T-cell (primary cell): ENCODE measurements around the gene SUSD1. TPM values are rescaled to one million over a fixed set of nuclear protein-coding genes. Genes with fewer than 3 reads are reported as not detected.

Experiments
- ATAC-seq, 4 experiments: fragments of 200-7000 bp in 3 of 4; fragments of 150-1000 bp in 1 of 4; cut with Tn5 transposase; replicated peaks in 1 of 4; 1 replicate in 3 of 4; 2 replicates in 1 of 4; pipeline ENCODE4 v1.10.0; 2021; ENCODE audit warnings: moderate library complexity in 3 of 4, mild to moderate bottlenecking in 2 of 4, moderate number of reproducible peaks in 1 of 4
- CTCF ChIA-PET, 2 donors: fragments of 300-600 bp; sonication (Branson Sonifier 250); formaldehyde crosslinking; loops; one replicate each; lab custom pipeline; 2022; ENCODE audit warnings: antibody characterized with exemption in 2 of 2; lab: Charles Lee
- POLR2A ChIA-PET, 2 donors: fragments of 300-600 bp; sonication (Branson Sonifier 250); formaldehyde crosslinking; loops; one replicate each; lab custom pipeline; 2022; ENCODE audit warnings: antibody characterized with exemption in 2 of 2; lab: Charles Lee
- DNase-seq, 35 experiments: peaks; one replicate each; pipeline versions ENCODE4 v3.0.0 to v3.0.0-alpha.2; 2013 to 2023
- H3K27ac ChIP-seq: one replicate; pipeline ENCODE4 v1.5.1; 2013; ENCODE audit warnings: low read length
- H3K27me3 ChIP-seq, 2 experiments: replicated peaks in 1 of 2; 1 replicate in 1 of 2; 2 replicates in 1 of 2; pipeline versions ENCODE4 v1.6.1 to v1.7.0; 2013; ENCODE audit warnings: low read length in 1 of 2, mixed read lengths in 1 of 2; ENCODE audit not compliant: control insufficient read depth in 2 of 2, insufficient read depth in 2 of 2; ENCODE audit errors: extremely low read depth in 1 of 2
- H3K36me3 ChIP-seq, 2 donors: 1 replicate in 1 of 2; 2 replicates in 1 of 2; pipeline versions ENCODE4 v1.6.1 to v1.7.0; 2013; ENCODE audit warnings: low read length in 1 of 2; ENCODE audit not compliant: control insufficient read depth in 2 of 2, insufficient read depth in 1 of 2; ENCODE audit errors: extremely low read depth in 1 of 2
- H3K4me1 ChIP-seq, 2 experiments: 1 replicate in 1 of 2; 2 replicates in 1 of 2; pipeline versions ENCODE4 v1.6.1 to v1.7.0; 2013; ENCODE audit warnings: low read length in 2 of 2, mixed read lengths in 1 of 2; ENCODE audit not compliant: insufficient read depth in 2 of 2, control insufficient read depth in 1 of 2; ENCODE audit errors: extremely low read depth in 1 of 2
- H3K4me3 ChIP-seq, 2 donors: 1 replicate in 1 of 2; 2 replicates in 1 of 2; pipeline versions ENCODE4 v1.5.1 to v1.7.0; 2013; ENCODE audit warnings: mild to moderate bottlenecking in 2 of 2, low read length in 1 of 2, moderate library complexity in 1 of 2; ENCODE audit not compliant: control insufficient read depth in 1 of 2; ENCODE audit errors: extremely low read depth in 1 of 2
- H3K9me3 ChIP-seq: 2 replicates; pipeline ENCODE4 v1.7.0; 2013
- H3K27ac Mint-ChIP-seq, 2 donors: one replicate each; pipeline ENCODE4 v1.8.0; 2020 to 2021; ENCODE audit warnings: mild to moderate bottlenecking in 2 of 2, mixed read lengths in 2 of 2
- H3K27me3 Mint-ChIP-seq, 2 donors: one replicate each; pipeline ENCODE4 v1.8.0; 2021 to 2022; ENCODE audit warnings: mixed read lengths in 2 of 2
- H3K36me3 Mint-ChIP-seq: one replicate; pipeline ENCODE4 v1.8.0; 2021; ENCODE audit warnings: mixed read lengths
- H3K4me1 Mint-ChIP-seq, 3 donors: one replicate each; pipeline ENCODE4 v1.8.0; 2020 to 2022; ENCODE audit warnings: mixed read lengths in 3 of 3, mild to moderate bottlenecking in 1 of 3
- H3K4me3 Mint-ChIP-seq, 3 donors: one replicate each; pipeline ENCODE4 v1.8.0; 2020 to 2022; ENCODE audit warnings: mild to moderate bottlenecking in 3 of 3, mixed read lengths in 3 of 3, moderate library complexity in 3 of 3
- H3K9me3 Mint-ChIP-seq, 3 donors: one replicate each; pipeline ENCODE4 v1.8.0; 2020 to 2022; ENCODE audit warnings: mixed read lengths in 3 of 3
- WGBS: methylation state at CpG from one replicate; pipeline ENCODE4 v1.1.5; 2013; ENCODE audit warnings: missing lambda C conversion rate; ENCODE audit not compliant: insufficient coverage; 5-methylcytosine and 5-hydroxymethylcytosine counted together
- total RNA-seq, 35 experiments: library from RNA in 6 of 35; stranded (reverse) in 6 of 35; fragments of 120-200 nt in 1 of 35; gene quantifications; one replicate each; pipeline versions ENCODE4 v1.2.1 to v1.2.4 and lab custom pipeline; 2013 to 2026

The SUSD1 gene
- total RNA-seq, 5 donors from 2014 or later (not counting 1 experiment from before 2014, with no cell fraction given): 5.6 to 17.5 (median 7.9) TPM

- no peak overlapping the region for H3K4me3 Mint-ChIP-seq
- H3K4me1 Mint-ChIP-seq: no peaks in the 10 kb centered on the region
- Histone ChIP-seq H3K4me3 (no peak overlapping the region), H3K9me3 (no peaks in the 10 kb centered on the region), H3K27ac (no peak overlapping the region), H3K27me3 (no peaks in the 10 kb centered on the region), H3K36me3 (peaks cover 0 to 5% of the 10 kb centered on the region in 2 donors), H3K4me1 (no peaks in the 10 kb centered on the region)
- peaks cover 46% of the 10 kb centered on the region for H3K36me3 Mint-ChIP-seq
- H3K27ac Mint-ChIP-seq: no peak overlapping the region
- WGBS: no CpG with 5 or more reads among the region's 1 CpG
- H3K27me3 Mint-ChIP-seq: no peaks in the 10 kb centered on the region
- ChIA-PET CTCF (no interaction called here), POLR2A (no interaction called here)
- H3K9me3 Mint-ChIP-seq: no peaks in the 10 kb centered on the region
- ATAC-seq (no peak), DNase-seq (no peak)
Measured at GRCh38 chr9:112125951-112126388, 49.1 kb downstream of the SUSD1 start.

GRCh38 chr9:112124156-112124555 lies 50.9 kb downstream of the SUSD1 start:
- DNase-seq (no peak), ATAC-seq (no peak)
- Mint-ChIP-seq H3K9me3 (no peaks in the 10 kb centered on the region), H3K4me1 (no peaks in the 10 kb centered on the region), H3K27me3 (no peaks in the 10 kb centered on the region), H3K4me3 (no peak overlapping the region), H3K27ac (no peak overlapping the region), H3K36me3 (peaks cover 56% of the 10 kb centered on the region)
- H3K4me3 ChIP-seq: no peak overlapping the region
- H3K36me3 ChIP-seq: peaks cover 0 to 6% of the 10 kb centered on the region in 2 donors
- no peak overlapping the region for H3K27ac ChIP-seq
- H3K9me3 ChIP-seq: no peaks in the 10 kb centered on the region
- ChIA-PET POLR2A (no interaction called here), CTCF (interaction anchor here in 1 of 2 donors (0.6 kb wide), 1 partner anchor 9 kb away, joined by 4 read pairs; no protein-coding TSS in a partner anchor)
- WGBS: 100% methylated on average over 3 of the region's 5 CpGs
- H3K27me3 ChIP-seq: no peaks in the 10 kb centered on the region
- H3K4me1 ChIP-seq: no peaks in the 10 kb centered on the region

GRCh38 chr9:112121633-112122032 lies 53.5 kb downstream of the SUSD1 start:
- Histone ChIP-seq H3K27ac (no peak overlapping the region), H3K4me3 (no peak overlapping the region), H3K9me3 (no peaks in the 10 kb centered on the region), H3K36me3 (peaks cover 0 to 6% of the 10 kb centered on the region in 2 donors), H3K27me3 (no peaks in the 10 kb centered on the region), H3K4me1 (no peaks in the 10 kb centered on the region)
- Mint-ChIP-seq H3K9me3 (no peaks in the 10 kb centered on the region), H3K27me3 (no peaks in the 10 kb centered on the region), H3K4me3 (no peak overlapping the region), H3K27ac (no peak overlapping the region), H3K4me1 (no peaks in the 10 kb centered on the region), H3K36me3 (peaks cover 46% of the 10 kb centered on the region)
- ATAC-seq: no peak
- DNase-seq: no peak
- 100% methylated on average over 1 of the region's 4 CpGs for WGBS
- CTCF ChIA-PET: no interaction called here
- POLR2A ChIA-PET: no interaction called here

- ChIA-PET POLR2A (interaction anchor here (0.6 kb wide), 2 partner anchors 31 to 92 kb away, joined by 3 read pairs; no protein-coding TSS in a partner anchor), CTCF (interaction anchor here in 1 of 2 donors (0.6 to 0.8 kb wide), 2 partner anchors 241 to 1133 kb away, joined by 3 read pairs; no protein-coding TSS in a partner anchor)
- no peaks in the 10 kb centered on the region for H3K9me3 ChIP-seq
- H3K36me3 ChIP-seq: peaks cover 0 to 6% of the 10 kb centered on the region in 2 donors
- Mint-ChIP-seq H3K27me3 (no peaks in the 10 kb centered on the region), H3K4me1 (no peaks in the 10 kb centered on the region), H3K36me3 (peaks cover 41% of the 10 kb centered on the region), H3K4me3 (no peak overlapping the region), H3K27ac (no peak overlapping the region), H3K9me3 (no peaks in the 10 kb centered on the region)
- 100% methylated on average over 1 of the region's 2 CpGs for WGBS
- H3K4me3 ChIP-seq: no peak overlapping the region
- ATAC-seq: no peak
- DNase-seq: no peak
- H3K4me1 ChIP-seq: no peaks in the 10 kb centered on the region
- H3K27me3 ChIP-seq: no peaks in the 10 kb centered on the region
- H3K27ac ChIP-seq: no peak overlapping the region
Measured at GRCh38 chr9:112120439-112120925, 54.6 kb downstream of the SUSD1 start.

GRCh38 chr9:112120030-112120341 lies 55.1 kb downstream of the SUSD1 start:
- no peaks in the 10 kb centered on the region for H3K9me3 Mint-ChIP-seq
- POLR2A ChIA-PET: no interaction called here
- CTCF ChIA-PET: interaction anchor here in 1 of 2 donors (0.6 kb wide), 1 partner anchor 1133 kb away, joined by 3 read pairs; no protein-coding TSS in a partner anchor

GRCh38 chr9:112119225-112120029 lies 55.7 kb downstream of the SUSD1 start:
- no peak for ATAC-seq
- WGBS: no CpG with 5 or more reads among the region's 10 CpGs
- no peaks in the 10 kb centered on the region for H3K4me1 ChIP-seq
- no peaks in the 10 kb centered on the region for H3K27me3 Mint-ChIP-seq
- H3K27ac Mint-ChIP-seq: no peak overlapping the region
- no peak for DNase-seq
- H3K4me3 ChIP-seq: no peak overlapping the region
- H3K9me3 Mint-ChIP-seq: no peaks in the 10 kb centered on the region
- peaks cover 37% of the 10 kb centered on the region for H3K36me3 Mint-ChIP-seq
- H3K36me3 ChIP-seq: peaks cover 0 to 6% of the 10 kb centered on the region in 2 donors
- CTCF ChIA-PET: interaction anchor here in 1 of 2 donors (0.6 to 1.1 kb wide), 4 partner anchors 9 to 88 kb away, joined by 3 to 4 read pairs (median 3); no protein-coding TSS in a partner anchor
- H3K4me1 Mint-ChIP-seq: no peaks in the 10 kb centered on the region
- H3K27ac ChIP-seq: no peak overlapping the region
- H3K27me3 ChIP-seq: no peaks in the 10 kb centered on the region
- no peaks in the 10 kb centered on the region for H3K9me3 ChIP-seq
- no peak overlapping the region for H3K4me3 Mint-ChIP-seq
- POLR2A ChIA-PET: no interaction called here

More at GRCh38 chr9:112120030-112120341, 55.1 kb downstream of the SUSD1 start:
- 100% methylated on average over 3 of the region's 6 CpGs for WGBS
- H3K4me1 ChIP-seq: no peaks in the 10 kb centered on the region
- no peaks in the 10 kb centered on the region for H3K27me3 ChIP-seq
- ATAC-seq (no peak), DNase-seq (no peak)
- peaks cover 41% of the 10 kb centered on the region for H3K36me3 Mint-ChIP-seq
- no peak overlapping the region for H3K4me3 Mint-ChIP-seq
- no peak overlapping the region for H3K27ac Mint-ChIP-seq
- no peaks in the 10 kb centered on the region for H3K27me3 Mint-ChIP-seq
- H3K4me1 Mint-ChIP-seq: no peaks in the 10 kb centered on the region
- no peaks in the 10 kb centered on the region for H3K9me3 ChIP-seq
- H3K27ac ChIP-seq: no peak overlapping the region
- H3K4me3 ChIP-seq: no peak overlapping the region
- peaks cover 0 to 6% of the 10 kb centered on the region in 2 donors for H3K36me3 ChIP-seq
